Mucosa of rectum (tissue), 2 donors: ENCODE data around the gene UBR7.
A peak's percentile ranks its signal among the peaks of the same experiment; 100 is the strongest.
"Not testable (repeated sequence)": the region's sequence is repeated elsewhere in the genome, so short reads cannot be mapped to it uniquely, and the experiment has no call there.

Experiments used
- H3K27ac ChIP-seq, 2 donors: one replicate each; pipeline ENCODE4 v1.7.0; 2013; ENCODE audit warnings: inconsistent platforms in 2 of 2, low read depth in 2 of 2, low read length in 2 of 2
- H3K27me3 ChIP-seq, 2 donors: one replicate each; pipeline ENCODE4 v1.7.0; 2013; ENCODE audit warnings: low read length in 2 of 2; ENCODE audit not compliant: control insufficient read depth in 2 of 2, insufficient read depth in 2 of 2
- H3K36me3 ChIP-seq, 2 donors: one replicate each; pipeline ENCODE4 v1.7.0; 2013; ENCODE audit warnings: low read length in 2 of 2; ENCODE audit not compliant: control insufficient read depth in 2 of 2, insufficient read depth in 2 of 2
- H3K4me1 ChIP-seq, 2 donors: one replicate each; pipeline ENCODE4 v1.7.0; 2013; ENCODE audit warnings: low read length in 2 of 2, mild to moderate bottlenecking in 1 of 2; ENCODE audit not compliant: control insufficient read depth in 2 of 2, insufficient read depth in 2 of 2
- H3K4me3 ChIP-seq, 2 donors: one replicate each; pipeline ENCODE4 v1.7.0; 2013; ENCODE audit warnings: low read length in 2 of 2
- H3K9ac ChIP-seq, 2 donors: one replicate each; pipeline ENCODE4 v1.7.0; 2013; ENCODE audit warnings: low read length in 2 of 2, low read depth in 1 of 2, mild to moderate bottlenecking in 1 of 2
- H3K9me3 ChIP-seq, 2 donors: one replicate each; pipeline ENCODE4 v1.7.0; 2013; ENCODE audit warnings: low read length in 2 of 2; ENCODE audit not compliant: control insufficient read depth in 2 of 2
- donor health status: healthy.
- donor health status: Normal muscosa, but diverticular disease.

The UBR7 gene, protein sequence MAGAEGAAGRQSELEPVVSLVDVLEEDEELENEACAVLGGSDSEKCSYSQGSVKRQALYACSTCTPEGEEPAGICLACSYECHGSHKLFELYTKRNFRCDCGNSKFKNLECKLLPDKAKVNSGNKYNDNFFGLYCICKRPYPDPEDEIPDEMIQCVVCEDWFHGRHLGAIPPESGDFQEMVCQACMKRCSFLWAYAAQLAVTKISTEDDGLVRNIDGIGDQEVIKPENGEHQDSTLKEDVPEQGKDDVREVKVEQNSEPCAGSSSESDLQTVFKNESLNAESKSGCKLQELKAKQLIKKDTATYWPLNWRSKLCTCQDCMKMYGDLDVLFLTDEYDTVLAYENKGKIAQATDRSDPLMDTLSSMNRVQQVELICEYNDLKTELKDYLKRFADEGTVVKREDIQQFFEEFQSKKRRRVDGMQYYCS

DNA sequence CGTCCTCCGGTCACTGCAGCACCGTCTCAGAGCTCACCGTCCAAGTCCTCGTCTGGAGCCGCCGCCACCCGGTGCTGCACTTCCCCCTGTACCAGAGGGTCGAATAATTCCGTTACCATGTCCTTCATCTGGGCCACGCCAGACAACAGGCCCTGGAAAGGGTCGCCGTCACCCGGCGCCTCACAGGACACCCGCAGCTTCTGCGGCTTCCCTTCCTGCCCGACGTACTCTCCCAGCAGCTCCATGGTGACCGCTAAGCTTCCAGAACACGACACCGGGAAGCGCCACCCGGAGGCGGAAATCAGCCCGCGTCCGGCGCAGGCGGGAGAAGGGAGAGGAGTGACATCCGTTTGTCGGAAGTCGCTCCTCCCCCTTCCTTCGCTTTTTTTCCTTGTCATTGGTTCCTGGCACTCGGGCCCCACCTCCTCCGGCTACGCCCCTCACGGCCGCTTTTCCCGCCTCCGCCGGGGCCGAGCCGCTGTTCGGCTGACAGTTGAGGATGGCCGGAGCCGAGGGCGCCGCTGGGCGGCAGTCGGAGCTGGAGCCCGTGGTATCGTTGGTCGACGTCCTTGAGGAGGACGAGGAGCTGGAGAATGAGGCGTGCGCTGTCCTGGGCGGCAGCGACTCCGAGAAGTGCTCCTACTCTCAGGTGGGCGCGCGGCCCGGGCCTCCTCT is at the start of gene UBR7, which contains the start of gene GON7:
UBR7 (plus strand) TSS at position 464 of the 675 bp plus-strand sequence; CDS start at position 500, 36 bp downstream.
GON7 (minus strand) TSS at position 273 of the 675 bp plus-strand sequence; CDS start at position 245, 28 bp downstream.
- no peaks in the 10 kb centered on the region for H3K27me3 ChIP-seq
- peaks cover 0 to 8% of the 10 kb centered on the region in 2 donors for H3K36me3 ChIP-seq
- peak within 1 kb of the TSS; percentile 85 for H3K9ac ChIP-seq
- H3K27ac ChIP-seq, result peak within 1 kb of the TSS; percentile 81 to 88
- H3K4me3 ChIP-seq, result peak within 1 kb of the TSS; percentile 87 to 93
- H3K9me3 ChIP-seq, result no peaks in the 10 kb centered on the region
- H3K4me1 ChIP-seq, result peaks cover 7 to 14% of the 10 kb centered on the region in 2 donors

DNA sequence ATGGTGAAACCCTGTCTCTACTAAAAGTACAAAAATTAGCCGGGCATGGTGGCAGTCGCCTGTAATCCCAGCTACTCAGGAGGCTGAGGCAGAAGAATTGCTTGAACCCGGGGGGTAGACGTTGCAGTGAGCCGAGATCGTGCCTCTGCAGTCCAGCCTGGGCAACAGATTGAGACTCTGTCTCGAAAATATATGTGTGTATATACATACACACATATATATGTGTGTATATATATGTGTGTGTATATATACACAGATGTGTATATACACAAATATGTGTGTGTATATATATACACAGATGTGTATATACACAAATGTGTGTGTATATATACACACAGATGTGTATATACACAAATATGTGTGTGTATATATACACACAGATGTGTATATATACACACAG is 48.7 kb upstream of the UBR7 start:
- H3K9me3 ChIP-seq, H3K4me1 ChIP-seq, H3K36me3 ChIP-seq, H3K9ac ChIP-seq, H3K27ac ChIP-seq, H3K4me3 ChIP-seq, H3K27me3 ChIP-seq: not testable (repeated sequence)

DNA sequence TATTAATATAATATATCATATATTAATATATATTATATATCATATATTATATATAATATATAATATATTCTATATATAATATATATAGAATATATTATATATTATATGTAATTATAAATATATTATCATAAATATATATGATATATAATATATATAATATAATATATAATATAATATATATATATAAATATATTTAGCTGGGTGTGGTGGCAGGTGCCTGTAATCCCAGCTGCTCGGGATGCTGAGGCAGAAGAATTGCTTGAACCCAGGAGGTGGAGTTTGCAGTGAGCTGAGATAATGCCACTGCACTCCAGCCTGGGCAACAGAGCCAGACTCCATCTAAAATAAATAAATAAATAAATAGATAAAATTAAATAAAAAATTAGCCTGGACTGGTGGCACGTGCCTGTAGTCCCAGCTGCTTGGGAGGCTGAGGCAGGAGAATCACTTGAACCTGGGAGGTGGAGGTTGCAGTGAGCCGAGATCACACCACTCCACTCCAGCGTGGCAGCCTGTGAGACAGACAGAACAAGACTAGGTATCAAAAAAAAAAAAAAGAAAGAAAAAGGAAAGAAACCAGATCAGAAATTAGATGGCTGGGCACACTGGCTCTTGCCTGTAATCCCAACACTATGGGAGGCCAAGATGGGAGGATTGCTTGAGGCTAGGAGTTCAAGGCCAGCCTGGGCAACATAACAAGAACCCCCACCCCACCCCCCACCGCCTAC is 47.3 kb upstream of the UBR7 start:
- H3K27me3 ChIP-seq, H3K36me3 ChIP-seq, H3K9me3 ChIP-seq, H3K27ac ChIP-seq, H3K9ac ChIP-seq, H3K4me3 ChIP-seq, H3K4me1 ChIP-seq: not testable (repeated sequence)

DNA sequence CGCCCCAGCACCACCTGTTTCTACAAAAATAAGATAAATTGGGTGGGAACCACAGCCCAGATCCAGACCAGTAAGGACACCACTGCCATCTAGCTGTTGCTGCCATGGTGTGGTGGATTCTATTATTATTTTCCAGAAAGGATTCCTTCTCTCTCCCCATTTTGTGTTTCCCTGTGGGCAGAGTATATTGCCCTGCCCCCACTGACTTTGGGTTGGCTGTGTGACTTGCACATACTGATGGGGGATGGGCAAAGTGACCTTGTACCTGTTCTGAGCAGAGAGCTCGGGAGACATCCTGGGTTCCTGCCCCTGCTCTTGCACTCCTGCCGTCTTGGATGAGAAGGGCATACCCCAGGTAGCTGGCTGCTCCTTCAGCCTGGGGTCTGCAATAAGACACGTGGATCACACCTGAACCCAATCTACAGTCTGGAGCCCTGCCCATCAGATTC is 46.7 kb upstream of the UBR7 start:
- Histone ChIP-seq H3K27ac (no peak overlapping the region), H3K9ac (no peak overlapping the region), H3K36me3 (no peaks in the 10 kb centered on the region), H3K4me1 (no peaks in the 10 kb centered on the region), H3K4me3 (no peak overlapping the region), H3K27me3 (no peaks in the 10 kb centered on the region), H3K9me3 (no peaks in the 10 kb centered on the region)

DNA sequence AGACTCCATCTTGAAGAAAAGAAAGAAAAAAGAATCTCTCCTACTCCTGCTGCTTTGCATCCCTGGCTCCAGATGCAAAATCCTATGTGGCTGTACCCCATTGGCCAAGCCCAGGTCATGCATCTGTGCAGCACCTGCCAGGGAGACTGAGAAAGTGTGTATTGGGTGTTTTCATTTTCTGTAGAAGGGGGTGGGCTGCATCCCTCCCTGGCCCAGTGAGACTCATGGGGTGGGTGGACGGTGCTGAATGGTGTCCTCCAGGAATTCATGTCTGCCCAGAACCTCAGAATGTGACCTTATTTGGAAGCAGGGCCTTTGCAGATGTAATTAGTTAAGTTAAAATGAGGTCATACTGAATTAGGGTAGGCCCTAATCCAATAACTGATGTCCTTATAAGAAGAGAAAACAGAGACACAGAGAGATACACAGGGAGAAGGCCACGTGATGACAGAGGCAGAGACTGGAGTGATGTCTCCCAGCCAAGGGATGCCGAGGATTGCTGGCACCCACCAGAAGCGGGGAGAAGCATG is 45.6 kb upstream of the UBR7 start:
- Histone ChIP-seq H3K4me1 (no peaks in the 10 kb centered on the region), H3K27me3 (no peaks in the 10 kb centered on the region), H3K9me3 (no peaks in the 10 kb centered on the region), H3K36me3 (no peaks in the 10 kb centered on the region), H3K27ac (no peak overlapping the region), H3K9ac (no peak overlapping the region), H3K4me3 (no peak overlapping the region)

DNA sequence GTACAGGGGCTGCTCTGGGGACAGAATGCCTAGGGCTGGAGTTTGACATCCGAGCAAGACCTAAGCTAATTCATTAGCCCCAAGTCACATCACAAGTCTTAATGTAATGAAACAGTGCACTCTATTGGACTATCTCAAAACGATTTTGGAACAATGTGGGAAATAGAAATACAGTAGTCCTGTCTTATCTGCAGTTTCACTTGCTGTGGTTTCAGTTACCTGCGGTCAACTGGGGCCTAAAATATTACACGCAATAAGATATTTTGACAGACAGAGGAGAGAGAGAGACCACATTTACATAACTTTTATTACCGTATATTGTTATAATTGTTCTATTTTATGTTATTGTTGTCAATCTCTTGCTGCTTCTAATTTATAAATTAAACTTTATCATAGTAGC is 43.5 kb upstream of the UBR7 start:
- Histone ChIP-seq H3K27me3 (no peaks in the 10 kb centered on the region), H3K4me1 (no peaks in the 10 kb centered on the region), H3K27ac (no peak overlapping the region), H3K9ac (no peak overlapping the region), H3K36me3 (no peaks in the 10 kb centered on the region), H3K9me3 (no peaks in the 10 kb centered on the region), H3K4me3 (no peak overlapping the region)

DNA sequence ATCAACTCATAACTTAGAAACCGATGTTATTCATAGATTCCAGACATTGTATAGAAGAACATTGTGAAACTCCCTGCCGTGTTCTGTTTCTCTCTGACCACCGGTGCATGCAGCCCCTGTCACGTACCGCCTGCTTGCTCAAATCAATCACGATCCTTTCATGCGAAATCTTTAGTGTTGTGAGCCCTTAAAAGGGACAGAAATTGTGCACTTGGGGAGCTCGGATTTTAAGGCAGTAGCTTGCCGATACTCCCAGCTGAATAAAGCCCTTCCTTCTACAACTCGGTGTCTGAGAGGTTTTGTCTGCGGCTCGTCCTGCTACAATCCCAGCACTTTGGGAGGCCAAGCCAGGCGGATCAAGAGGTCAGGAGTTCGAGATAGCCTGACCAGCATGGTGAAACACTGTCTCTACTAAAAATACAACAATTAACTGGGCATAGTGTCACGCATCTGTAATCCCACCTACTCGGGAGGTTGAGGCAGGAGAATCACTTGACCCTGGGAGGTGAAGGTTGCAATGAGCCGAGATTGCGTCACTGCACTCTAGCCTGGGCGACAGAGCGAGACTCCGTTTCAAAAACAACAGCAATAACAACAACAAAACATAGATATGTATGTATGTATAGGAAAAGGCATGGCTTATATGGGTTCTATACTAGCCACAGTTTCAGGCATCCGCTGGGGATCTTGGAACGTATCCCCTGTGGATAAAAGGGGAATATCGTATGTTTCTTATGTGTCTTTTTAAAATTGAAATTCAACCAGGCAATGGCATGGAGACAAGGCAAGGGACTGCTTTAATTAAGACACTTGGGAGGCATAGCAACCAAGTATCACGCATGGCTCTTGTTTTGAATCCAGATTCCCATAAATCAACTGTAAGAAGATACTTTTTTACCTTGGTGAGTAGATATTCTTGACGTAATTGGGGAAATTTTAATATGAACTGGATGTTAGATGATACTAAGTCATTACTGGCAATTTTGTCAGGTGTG is 41.5 kb upstream of the UBR7 start:
- H3K36me3 ChIP-seq, H3K4me1 ChIP-seq, H3K4me3 ChIP-seq, H3K9ac ChIP-seq, H3K9me3 ChIP-seq, H3K27me3 ChIP-seq, H3K27ac ChIP-seq: not testable (repeated sequence)

DNA sequence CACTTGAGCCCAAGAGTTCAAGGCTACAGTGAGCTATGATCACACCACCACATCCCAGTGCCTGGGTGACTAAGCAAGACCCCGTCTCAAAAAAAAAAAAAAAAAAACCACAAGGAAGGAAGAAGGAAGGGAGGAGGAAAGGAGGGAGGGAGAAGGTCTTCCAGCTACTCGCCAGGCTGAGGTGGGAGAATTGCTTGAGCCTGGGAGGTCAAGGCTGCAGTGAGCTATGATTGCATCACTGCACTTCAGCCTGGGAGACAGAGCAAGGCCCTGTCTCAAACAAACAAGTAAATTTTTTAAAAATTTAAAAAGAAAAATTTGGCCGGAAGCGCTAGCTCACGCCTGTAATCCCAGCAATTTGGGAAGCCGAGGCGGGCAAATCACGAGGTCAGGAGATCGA is 38.4 kb upstream of the UBR7 start:
- not testable (repeated sequence) for H3K36me3 ChIP-seq, H3K9ac ChIP-seq, H3K9me3 ChIP-seq, H3K4me1 ChIP-seq, H3K4me3 ChIP-seq, H3K27me3 ChIP-seq, H3K27ac ChIP-seq

DNA sequence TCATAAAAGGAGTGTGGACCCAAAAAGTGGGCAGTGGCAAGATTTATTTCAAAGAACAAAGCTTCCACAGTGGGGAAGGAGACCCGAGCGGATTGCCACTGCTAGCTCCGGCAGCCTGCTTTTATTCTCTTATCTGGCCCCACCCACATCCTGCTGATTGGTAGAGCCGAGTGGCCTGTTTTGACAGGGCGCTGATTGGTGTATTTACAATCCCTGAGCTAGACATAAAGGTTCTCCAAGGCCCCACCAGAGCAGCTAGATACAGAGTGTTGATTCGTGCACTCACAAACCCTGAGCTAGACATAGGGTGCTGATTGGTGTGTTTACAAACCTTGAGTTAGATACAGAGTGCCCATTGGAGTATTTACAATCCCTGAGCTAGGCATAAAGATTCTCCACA is 37.4 kb upstream of the UBR7 start:
- H3K27me3 ChIP-seq, H3K4me3 ChIP-seq, H3K36me3 ChIP-seq, H3K4me1 ChIP-seq, H3K9ac ChIP-seq, H3K27ac ChIP-seq, H3K9me3 ChIP-seq: not testable (repeated sequence)
